Spleen (tissue), 11 donors: ENCODE results near the gene TCF3. TPM values are rescaled to one million over a fixed set of nuclear protein-coding genes. Genes with fewer than 3 reads are reported as not detected.

Experiments used
- DNase-seq: peaks from one replicate; pipeline ENCODE4 v3.0.0-alpha.2; 2020
- H3K27ac ChIP-seq, 8 donors: fragments of 200-600 bp; sonication (generic) in 7 of 8; 1 replicate in 4 of 8; 2 replicates in 4 of 8; pipeline versions ENCODE4 v1.5.0 to v1.8.0; 2016 to 2021; ENCODE audit warnings: inconsistent platforms in 4 of 8, mild to moderate bottlenecking in 4 of 8, moderate library complexity in 1 of 8
- H3K27me3 ChIP-seq, 7 donors: fragments of 200-600 bp; sonication (generic) in 6 of 7; replicated peaks in 1 of 7; 1 replicate in 4 of 7; 2 replicates in 3 of 7; pipeline versions ENCODE4 v1.5.0 to v1.8.0; 2016 to 2021; ENCODE audit warnings: inconsistent platforms in 3 of 7, mild to moderate bottlenecking in 1 of 7
- H3K36me3 ChIP-seq, 6 donors: fragments of 200-600 bp; sonication (generic) in 5 of 6; 1 replicate in 4 of 6; 2 replicates in 2 of 6; pipeline versions ENCODE4 v1.5.0 to v1.8.0; 2016 to 2021; ENCODE audit warnings: inconsistent platforms in 2 of 6
- H3K4me1 ChIP-seq, 6 donors: fragments of 200-600 bp; sonication (generic) in 5 of 6; 1 replicate in 3 of 6; 2 replicates in 3 of 6; pipeline versions ENCODE4 v1.5.0 to v1.8.0; 2016 to 2021; ENCODE audit warnings: inconsistent platforms in 3 of 6
- H3K4me3 ChIP-seq, 8 donors: fragments of 200-600 bp; sonication (generic) in 7 of 8; 1 replicate in 4 of 8; 2 replicates in 4 of 8; pipeline versions ENCODE4 v1.5.0 to v1.8.0; 2016 to 2021; ENCODE audit warnings: inconsistent platforms in 4 of 8, mild to moderate bottlenecking in 4 of 8, moderate library complexity in 2 of 8
- H3K9me3 ChIP-seq, 8 donors: fragments of 200-600 bp; sonication (generic) in 7 of 8; 1 replicate in 4 of 8; 2 replicates in 4 of 8; pipeline versions ENCODE4 v1.5.0 to v1.8.0; 2016 to 2021; ENCODE audit warnings: inconsistent platforms in 4 of 8
- POLR2A ChIP-seq, 3 donors: fragments of 450-650 bp; IDR thresholded peaks; one replicate each; pipeline ENCODE4 v1.5.1; 2017; ENCODE audit warnings: antibody characterized with exemption in 3 of 3, mild to moderate bottlenecking in 1 of 3
- POLR2AphosphoS5 ChIP-seq, 3 donors: sonication (generic); formaldehyde crosslinking; IDR thresholded peaks; one replicate each; pipeline ENCODE4 v1.5.1; 2017; ENCODE audit warnings: antibody characterized with exemption in 3 of 3
- WGBS, 5 donors: extraction: QIAGEN DNeasy Blood & Tissue Kit in 3 of 5; methylation state at CpG; one replicate each; pipeline versions ENCODE4 v1.1.5 to v1.1.7; 2013 to 2018; 5-methylcytosine and 5-hydroxymethylcytosine counted together
- intact Hi-C: fragments of 100-400 bp; cut with DNase I; formaldehyde crosslinking; loops from one replicate; pipeline ENCODE4 v1.15.0; 2023; ENCODE audit warnings: low total_unique reads
- polyA plus RNA-seq, 3 donors: library from polyadenylated mRNA; stranded (reverse); fragments of 200-250 nt; gene quantifications; one replicate each; pipeline ENCODE4 v1.2.1, GENCODE V29; 2013
- total RNA-seq, 7 donors: library from RNA; depleted of rRNA in 3 of 7; stranded (reverse); fragments of >200 nt in 3 of 7; fragmentation: NEBNext Ultra II Directional in 4 of 7; extraction: Animal tissue kit (Norgen Biotek cat#: 25700) in 4 of 7; gene quantifications; one replicate each; pipeline versions ENCODE4 v1.1.0 to v1.2.1, GENCODE V29; 2016 to 2021
- TF ChIP-seq, protein P1 (sequence below), 11 experiments: fragments of 200-600 bp in 7 of 11; fragments of 450-650 bp in 4 of 11; sonication (generic) in 4 of 11; IDR thresholded peaks in 8 of 11; conservative IDR thresholded peaks in 3 of 11; 1 replicate in 7 of 11; 2 replicates in 4 of 11; pipeline versions ENCODE4 v1.4.0 to v1.8.0; 2016 to 2021; ENCODE audit warnings: antibody characterized with exemption in 11 of 11, inconsistent platforms in 4 of 11, mild to moderate bottlenecking in 1 of 11
- donor health status: healthy with polysubstance abuse.
- donor health status: DM: no; HTN: no; CAD: no; lungs with moderate emphysema.
- donor health status: DM: no; HTN: no; CAD: no.
- donor health status: Bipolar disorder and iron deficiency.
- donor health status: healthy.
- donor health status: DM: no; HTN: no; CAD: no.
- donor health status: DM: yes; HTN: yes; CAD: no.

The TCF3 gene
- total and polyA plus RNA-seq, 10 donors: 79.2 to 135 (median 100) TPM

DNA sequence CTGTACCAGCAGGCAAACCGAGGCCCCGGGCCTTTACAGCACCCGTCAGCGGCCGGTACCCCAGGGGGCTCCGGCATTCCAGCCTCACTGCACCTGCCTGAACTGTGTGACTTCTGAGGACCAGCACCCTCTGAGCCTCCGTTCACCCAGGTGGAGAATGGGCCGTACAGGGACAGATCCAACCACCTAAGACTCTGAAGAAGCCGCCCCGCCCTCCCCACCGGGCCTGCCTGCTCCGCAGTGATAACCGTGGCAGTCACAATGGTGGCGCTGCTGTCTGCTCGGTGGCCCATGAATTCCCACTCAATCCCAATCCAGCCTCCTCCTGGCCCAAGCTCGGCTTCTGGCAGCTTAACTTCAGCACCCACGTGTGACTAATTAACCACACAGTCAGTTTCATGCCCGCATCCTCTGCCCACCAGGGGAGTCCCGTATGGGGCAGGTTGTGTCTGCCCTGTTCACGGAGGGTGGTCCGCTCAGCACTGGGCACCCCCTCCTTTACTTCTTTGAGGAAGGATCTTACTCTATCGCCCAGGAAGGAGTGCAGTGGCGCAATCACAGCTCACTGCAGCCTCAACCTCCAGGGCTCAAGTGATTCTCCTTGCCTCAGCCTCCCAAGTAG, 3.4 kb downstream of the TCF3 start:
- H3K4me1 ChIP-seq: peaks cover 18 to 88% (median 64%) of the 10 kb centered on the region in 6 donors
- peak overlapping the region in 3 of 8 donors; percentile 9 to 98 (median 18) for H3K4me3 ChIP-seq
- H3K36me3 ChIP-seq: peaks cover 0 to 61% (median 33%) of the 10 kb centered on the region in 6 donors
- H3K9me3 ChIP-seq: no peaks in the 10 kb centered on the region
- DNase-seq: peak; percentile 85
- H3K27ac ChIP-seq: peak overlapping the region in 7 of 8 donors; percentile 17 to 100 (median 87)
- peak in 2 of 3 donors; percentile 25 to 31 for TF ChIP-seq POLR2AphosphoS5 (IDR thresholded peaks at IDR 0.05)
- no peak for TF ChIP-seq POLR2A (IDR thresholded peaks at IDR 0.05)
- intact Hi-C loops: no loop called here
- 57 to 76% (median 66%) methylated on average over 10 to 23 of the region's 23 CpGs for WGBS, 5 donors
- H3K27me3 ChIP-seq: peaks cover 0 to 10% (median 0%) of the 10 kb centered on the region in 7 donors

DNA sequence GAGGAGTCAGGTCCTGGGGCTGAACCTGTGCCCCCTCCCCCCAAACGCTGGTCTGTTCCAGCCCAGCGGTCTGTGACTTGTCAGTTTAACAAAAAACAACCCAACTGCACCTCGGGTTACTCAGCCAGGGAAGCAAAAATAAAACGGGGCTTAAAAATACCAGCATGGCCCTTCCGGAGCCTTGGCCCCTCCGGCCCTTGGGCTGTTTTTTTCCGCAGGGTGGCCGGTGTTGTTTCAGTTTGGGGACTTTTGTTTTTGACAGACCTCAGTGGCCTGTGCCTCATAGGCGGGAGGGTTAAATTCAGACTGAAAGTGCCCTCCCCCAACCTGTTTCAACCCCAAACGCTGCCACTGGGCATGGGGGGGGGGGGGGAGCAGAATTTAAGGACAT, 4.0 kb downstream of the TCF3 start:
- H3K9me3 ChIP-seq: no peaks in the 10 kb centered on the region
- no peak for TF ChIP-seq POLR2A (IDR thresholded peaks at IDR 0.05)
- TF ChIP-seq, protein P1, sequence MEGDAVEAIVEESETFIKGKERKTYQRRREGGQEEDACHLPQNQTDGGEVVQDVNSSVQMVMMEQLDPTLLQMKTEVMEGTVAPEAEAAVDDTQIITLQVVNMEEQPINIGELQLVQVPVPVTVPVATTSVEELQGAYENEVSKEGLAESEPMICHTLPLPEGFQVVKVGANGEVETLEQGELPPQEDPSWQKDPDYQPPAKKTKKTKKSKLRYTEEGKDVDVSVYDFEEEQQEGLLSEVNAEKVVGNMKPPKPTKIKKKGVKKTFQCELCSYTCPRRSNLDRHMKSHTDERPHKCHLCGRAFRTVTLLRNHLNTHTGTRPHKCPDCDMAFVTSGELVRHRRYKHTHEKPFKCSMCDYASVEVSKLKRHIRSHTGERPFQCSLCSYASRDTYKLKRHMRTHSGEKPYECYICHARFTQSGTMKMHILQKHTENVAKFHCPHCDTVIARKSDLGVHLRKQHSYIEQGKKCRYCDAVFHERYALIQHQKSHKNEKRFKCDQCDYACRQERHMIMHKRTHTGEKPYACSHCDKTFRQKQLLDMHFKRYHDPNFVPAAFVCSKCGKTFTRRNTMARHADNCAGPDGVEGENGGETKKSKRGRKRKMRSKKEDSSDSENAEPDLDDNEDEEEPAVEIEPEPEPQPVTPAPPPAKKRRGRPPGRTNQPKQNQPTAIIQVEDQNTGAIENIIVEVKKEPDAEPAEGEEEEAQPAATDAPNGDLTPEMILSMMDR (IDR thresholded peaks at IDR 0.05 in 8 of 11, conservative IDR thresholded peaks at IDR 0.05 in 3 of 11): no peak
- TF ChIP-seq POLR2AphosphoS5 (IDR thresholded peaks at IDR 0.05): no peak
- peak overlapping the region in 4 of 8 donors; percentile 6 to 98 (median 14) for H3K4me3 ChIP-seq
- intact Hi-C loops: no loop called here
- WGBS, 5 donors: 53 to 72% (median 59%) methylated on average over 10 of the region's 10 CpGs
- H3K27ac ChIP-seq: peak overlapping the region in 7 of 8 donors; percentile 17 to 100 (median 87)
- H3K4me1 ChIP-seq: peaks cover 18 to 85% (median 59%) of the 10 kb centered on the region in 6 donors
- H3K36me3 ChIP-seq: peaks cover 0 to 67% (median 34%) of the 10 kb centered on the region in 6 donors
- H3K27me3 ChIP-seq: peaks cover 0 to 10% (median 0%) of the 10 kb centered on the region in 7 donors
- no peak for DNase-seq

DNA sequence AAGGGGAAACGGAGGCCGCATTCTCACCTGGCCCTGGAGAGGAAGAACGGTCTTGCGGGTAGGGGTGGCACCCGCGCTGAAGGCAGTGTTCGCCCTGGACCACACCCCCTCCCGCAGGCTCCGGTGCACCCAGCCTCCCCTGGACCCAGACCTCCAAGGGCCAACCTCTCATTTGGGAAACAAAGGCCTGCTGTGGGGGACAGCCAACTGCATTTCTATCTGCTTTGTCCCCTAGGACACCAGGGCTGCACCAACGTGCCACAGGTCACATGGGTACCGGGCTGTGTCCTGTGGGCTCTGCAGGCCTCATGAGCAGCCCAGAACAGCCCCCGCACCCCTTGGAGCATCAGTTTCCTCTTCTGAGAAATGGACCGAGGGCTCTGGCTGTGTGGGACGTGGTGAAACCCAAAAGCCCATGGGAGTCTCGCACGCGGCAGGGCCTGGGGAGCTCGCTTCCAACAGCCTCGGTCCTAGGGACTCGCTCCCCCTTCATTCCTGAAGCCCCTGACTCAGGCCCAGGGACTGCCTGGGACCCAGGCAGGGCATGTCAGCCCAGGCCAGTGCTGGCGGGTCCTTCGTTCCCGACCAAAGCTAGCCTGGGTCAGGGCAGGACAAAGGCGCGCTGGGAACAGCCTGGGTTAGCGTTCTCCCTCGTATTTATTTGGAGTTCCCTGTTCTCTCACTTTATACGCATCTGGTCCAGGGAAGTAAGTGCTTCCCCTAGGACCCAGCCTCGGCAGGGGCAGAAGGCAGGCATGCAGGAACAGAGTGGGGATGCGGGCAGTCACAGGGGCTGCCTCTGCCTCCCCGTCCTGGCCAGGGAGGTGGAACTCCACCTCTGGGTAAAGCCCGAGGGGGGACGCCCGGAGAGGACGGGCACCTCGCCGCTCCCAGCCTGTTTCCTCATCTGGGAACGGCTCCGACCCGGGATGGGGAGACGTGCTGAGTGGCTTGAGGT, 4.6 kb downstream of the TCF3 start:
- H3K27me3 ChIP-seq: peaks cover 0 to 10% (median 0%) of the 10 kb centered on the region in 7 donors
- 63 to 81% (median 75%) methylated on average over 27 to 41 of the region's 41 CpGs for WGBS, 5 donors
- TF ChIP-seq POLR2A (IDR thresholded peaks at IDR 0.05) (no peak), POLR2AphosphoS5 (IDR thresholded peaks at IDR 0.05) (peak in 1 of 3 donors; percentile 46)
- TF ChIP-seq, protein P1 (IDR thresholded peaks at IDR 0.05 in 8 of 11, conservative IDR thresholded peaks at IDR 0.05 in 3 of 11): no peak
- no peaks in the 10 kb centered on the region for H3K9me3 ChIP-seq
- peaks cover 18 to 87% (median 55%) of the 10 kb centered on the region in 6 donors for H3K4me1 ChIP-seq
- intact Hi-C loops: no loop called here
- H3K4me3 ChIP-seq: peak overlapping the region in 3 of 8 donors; percentile 6 to 98 (median 18)
- peaks cover 0 to 74% (median 37%) of the 10 kb centered on the region in 6 donors for H3K36me3 ChIP-seq
- no peak for DNase-seq
- H3K27ac ChIP-seq: peak overlapping the region in 7 of 8 donors; percentile 17 to 100 (median 87)

DNA sequence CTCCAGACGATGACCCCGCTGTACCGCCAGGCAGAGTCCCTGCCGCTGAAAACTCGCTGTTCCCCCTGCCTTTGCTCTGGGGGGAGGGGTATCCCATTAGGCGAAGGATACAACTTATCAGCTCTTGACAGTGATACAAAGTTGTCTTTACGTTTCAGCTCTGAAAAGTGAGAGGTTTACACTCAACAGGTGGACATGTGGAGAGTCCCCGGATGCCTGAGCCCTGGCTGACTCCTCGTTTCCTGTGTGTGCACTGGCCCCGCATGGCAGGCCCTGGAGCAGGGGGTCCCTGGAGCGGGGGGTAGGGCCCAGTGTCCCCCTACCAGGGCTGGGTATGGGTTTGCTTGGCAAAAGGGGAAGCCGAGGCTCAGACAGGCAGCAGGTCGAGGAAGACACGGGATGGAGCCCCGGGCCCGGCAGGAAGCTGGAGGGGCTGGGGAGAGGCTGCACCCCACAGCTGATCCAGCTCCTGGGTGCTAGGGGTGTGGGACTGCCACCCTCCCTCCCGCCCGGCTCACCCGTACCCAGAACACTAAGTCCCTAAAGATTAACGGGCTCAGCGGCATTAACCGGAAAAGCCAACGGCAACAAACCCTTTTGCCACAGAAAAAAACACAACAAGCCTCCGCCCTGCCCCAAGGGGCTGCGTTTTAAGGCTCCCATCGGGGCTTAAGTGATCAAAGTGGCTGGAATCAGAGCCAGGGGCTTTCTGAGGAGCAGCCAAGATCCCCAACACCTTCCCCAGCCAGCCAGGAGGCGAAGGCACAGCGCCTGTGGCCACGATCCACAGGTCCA, 5.6 kb downstream of the TCF3 start:
- Histone ChIP-seq H3K9me3 (no peaks in the 10 kb centered on the region), H3K36me3 (peaks cover 0 to 83% (median 41%) of the 10 kb centered on the region in 6 donors), H3K27me3 (peaks cover 0 to 9% (median 0%) of the 10 kb centered on the region in 7 donors), H3K27ac (peak overlapping the region in 4 of 8 donors; percentile 87 to 100 (median 94)), H3K4me1 (peaks cover 18 to 90% (median 55%) of the 10 kb centered on the region in 6 donors), H3K4me3 (peak overlapping the region in 1 of 8 donors; percentile 98)
- no peak for DNase-seq
- TF ChIP-seq POLR2AphosphoS5 (IDR thresholded peaks at IDR 0.05): no peak
- TF ChIP-seq, protein P1 (IDR thresholded peaks at IDR 0.05 in 8 of 11, conservative IDR thresholded peaks at IDR 0.05 in 3 of 11): no peak
- no peak for TF ChIP-seq POLR2A (IDR thresholded peaks at IDR 0.05)
- intact Hi-C loops: no loop called here
- WGBS, 5 donors: 77 to 88% (median 79%) methylated on average over 27 to 29 of the region's 29 CpGs
